NCI-H82 treated with DMSO at 0.1 percent for 48 hours (cell line): ENCODE data around the gene TRIM14.
"Not testable (repeated sequence)": the region's sequence is repeated elsewhere in the genome, so short reads cannot be mapped to it uniquely, and the experiment has no call there.

ENCODE experiments used
- DNase-seq: peaks from one replicate; lab custom pipeline; 2025; ENCODE audit not compliant: unreplicated experiment; lab: John Stamatoyannopoulos, UW

The TRIM14 gene

DNA sequence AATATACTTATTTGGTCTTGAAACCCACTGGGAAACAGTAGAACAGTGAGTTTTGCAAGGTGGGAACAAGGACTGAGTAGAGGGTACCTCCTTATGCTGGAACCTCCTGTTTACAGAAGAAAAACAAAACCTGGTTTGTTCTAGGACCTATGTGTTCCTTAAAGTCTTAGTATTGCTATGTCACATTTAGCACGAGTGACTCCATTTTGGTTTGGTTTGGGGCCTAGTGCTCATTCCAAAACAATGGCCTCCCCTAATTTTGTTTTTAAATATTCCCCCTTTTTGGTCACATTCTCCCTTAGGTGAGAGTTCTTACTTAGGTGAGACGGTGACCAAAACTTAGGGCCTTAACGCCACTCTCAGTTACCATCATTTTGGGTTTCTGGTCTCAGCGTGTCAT lies 68.7 kb downstream of the TRIM14 start:
- no peak for DNase-seq

DNA sequence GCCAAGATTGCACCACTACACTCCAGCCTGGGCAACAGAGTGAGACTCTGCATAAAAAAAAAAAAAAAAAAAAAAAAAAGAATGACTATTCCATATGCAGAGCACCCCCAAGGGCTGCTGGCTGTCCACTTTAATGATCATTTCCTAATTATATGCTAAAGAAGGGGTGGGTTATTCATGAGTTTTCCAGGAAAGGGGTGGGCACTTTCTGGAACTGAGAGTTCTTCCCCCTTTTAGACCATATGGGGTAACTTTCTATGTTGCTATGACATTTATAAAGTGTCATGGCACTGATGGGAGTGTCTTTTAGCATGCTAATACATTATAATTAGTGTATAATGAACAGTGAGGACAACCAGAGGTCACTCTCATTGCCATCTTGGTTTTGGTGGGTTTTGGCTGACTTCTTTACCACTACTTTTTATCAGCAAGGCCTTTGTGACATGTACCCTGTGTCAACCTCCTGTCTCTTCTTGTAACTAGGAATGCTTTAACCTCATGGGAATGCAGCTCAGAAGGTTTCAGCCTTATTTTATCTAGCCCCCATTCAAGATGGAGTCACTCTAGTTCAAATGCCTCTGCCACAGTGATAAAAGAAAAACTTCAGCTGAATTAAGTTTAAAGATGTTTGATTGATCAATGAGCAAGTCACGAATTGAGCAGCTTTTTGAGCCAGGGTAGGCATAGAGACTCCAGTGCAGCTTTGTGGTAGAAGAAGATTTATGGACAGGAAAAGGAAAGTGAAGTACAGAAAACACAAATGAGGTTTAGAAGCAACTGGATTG lies 69.5 kb downstream of the TRIM14 start:
- DNase-seq = no peak

DNA sequence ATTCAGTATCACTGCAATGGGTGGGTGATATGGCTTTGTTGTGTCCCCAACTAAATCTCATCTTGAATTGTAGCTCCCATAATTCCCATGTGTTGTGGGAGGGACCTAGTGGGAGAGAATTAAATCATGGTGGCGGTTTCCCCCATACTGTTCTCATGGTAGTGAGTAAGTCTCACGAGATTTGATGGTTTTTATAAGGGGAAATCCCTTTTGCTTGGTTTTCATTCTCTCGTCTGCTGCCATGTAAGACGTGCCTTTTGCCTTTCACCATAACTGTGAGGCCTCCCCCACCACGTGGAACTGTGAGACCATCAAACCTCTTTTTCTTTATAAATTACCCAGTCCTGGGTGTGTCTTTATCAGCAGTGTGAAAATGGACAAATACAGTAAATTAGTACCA lies 72.0 kb downstream of the TRIM14 start:
- DNase-seq = no peak

DNA sequence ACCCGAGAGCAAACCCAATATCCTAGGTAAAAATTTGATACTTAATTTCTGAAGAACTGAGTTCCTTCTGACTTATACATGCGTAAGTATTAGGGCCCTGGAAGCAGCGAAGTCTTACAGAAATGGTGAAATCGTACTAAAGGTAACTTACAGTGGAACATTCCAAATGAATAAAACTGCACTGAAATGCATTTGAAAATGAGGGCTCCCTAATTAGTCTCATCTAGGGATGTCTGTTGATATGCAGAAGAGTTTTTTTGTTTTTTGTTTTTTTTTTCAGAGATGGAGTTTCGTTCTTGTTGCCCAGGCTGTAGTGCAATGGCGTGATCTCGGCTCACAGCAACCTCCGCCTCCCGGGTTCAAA lies 72.9 kb downstream of the TRIM14 start:
- DNase-seq = no peak

DNA sequence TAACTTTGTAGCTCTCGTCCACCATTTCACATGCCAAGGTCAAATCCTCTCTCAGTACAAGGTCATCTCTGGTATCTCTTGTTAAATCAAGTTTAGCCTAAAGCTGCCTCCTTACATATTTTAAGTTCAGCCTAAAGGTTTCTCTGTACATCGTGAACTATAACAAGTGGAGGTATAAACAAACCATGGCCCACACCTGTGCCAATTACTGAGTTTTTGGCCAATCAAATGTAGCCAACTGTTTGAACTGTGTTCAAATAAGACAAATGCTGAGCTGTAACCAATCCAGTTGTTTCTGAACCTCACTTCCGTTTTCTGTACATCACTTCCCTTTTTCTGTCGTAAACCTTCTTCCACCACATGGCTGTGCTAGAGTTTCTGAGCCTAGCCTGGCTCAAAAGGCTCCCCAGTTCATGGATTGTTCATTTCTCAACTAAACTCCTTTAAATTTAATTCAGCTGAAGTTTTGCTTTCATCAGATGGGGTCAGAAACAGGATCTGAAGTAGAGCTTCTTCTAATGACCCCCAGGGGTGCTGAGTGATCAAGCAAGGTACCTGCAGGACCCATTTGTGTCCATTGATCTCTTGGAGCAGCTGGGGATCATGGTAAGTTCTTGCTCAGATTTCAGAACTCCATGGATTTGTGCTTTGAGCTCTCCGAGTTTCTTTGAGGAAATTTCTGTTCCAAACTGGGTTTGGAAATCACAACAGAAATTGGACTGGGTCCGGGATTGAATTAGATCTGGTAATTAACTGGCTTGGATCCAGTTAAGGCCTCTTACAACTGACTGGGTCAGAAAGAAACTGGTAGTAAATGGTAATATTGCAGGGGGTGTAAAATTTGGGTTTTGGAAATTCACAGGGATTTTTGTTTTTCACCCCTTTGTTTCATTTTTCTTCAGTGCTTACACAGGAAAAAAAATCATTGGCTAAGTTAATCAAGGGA lies 73.5 kb downstream of the TRIM14 start:
- no peak for DNase-seq

DNA sequence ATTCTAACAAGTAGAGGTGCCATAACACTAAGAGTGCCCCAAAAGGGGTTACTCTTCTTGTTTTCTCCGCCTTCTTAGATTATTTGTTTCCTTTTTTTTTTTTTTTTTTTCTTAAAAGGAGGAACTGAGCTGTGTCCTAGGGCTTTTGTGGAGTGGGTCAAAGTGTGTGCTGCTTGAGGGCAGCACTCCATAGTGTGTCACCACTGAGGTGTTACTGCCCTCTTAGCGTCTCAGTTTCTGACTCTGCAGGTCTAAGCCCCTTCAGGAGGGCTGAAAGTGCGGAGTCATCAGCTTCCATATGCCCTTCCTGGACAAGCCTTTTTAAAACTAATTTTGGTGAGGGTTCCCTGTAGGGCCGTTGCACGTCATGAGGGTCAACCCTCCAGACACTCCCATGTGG lies 75.1 kb downstream of the TRIM14 start:
- DNase-seq = no peak

DNA sequence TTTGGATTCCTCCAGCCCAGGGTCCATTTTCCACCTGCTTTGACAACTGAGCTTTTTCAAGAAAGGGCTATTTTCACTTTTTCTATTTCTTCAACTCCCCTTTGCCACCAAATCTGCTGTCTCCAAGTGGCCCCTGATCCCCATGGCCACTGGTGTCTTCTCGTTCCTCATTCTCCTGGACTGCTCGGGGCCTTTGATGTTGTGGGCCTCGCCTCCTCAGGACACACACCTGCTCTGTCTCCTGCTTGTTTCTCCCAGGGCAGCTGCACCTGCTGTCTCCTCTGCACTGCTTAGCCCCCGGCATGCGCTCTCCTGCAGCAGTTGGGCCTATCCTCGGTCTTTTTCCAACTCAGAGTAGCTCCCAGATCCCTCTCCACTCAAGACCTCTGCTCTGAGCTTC lies 78.8 kb downstream of the TRIM14 start:
- DNase-seq = no peak

DNA sequence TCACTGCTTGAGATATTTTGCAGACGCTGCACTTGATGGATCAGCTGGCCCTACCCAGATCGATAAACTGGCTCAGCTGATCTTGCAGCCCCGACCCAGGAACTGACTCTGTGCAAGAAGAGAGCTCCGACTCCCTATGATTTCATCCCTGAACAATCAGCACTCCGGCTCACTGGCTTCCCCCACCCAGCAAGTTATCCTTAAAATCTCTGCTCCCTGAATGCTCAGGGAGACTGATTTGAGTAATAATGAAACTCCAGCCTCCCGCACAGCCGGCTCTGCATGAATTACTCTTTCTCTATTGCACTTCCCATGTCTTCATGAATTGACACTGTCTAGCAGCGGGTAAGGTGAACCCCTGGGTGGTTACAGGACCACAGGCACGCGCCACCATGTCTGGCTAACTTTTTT lies 79.4 kb downstream of the TRIM14 start:
- no peak for DNase-seq

DNA sequence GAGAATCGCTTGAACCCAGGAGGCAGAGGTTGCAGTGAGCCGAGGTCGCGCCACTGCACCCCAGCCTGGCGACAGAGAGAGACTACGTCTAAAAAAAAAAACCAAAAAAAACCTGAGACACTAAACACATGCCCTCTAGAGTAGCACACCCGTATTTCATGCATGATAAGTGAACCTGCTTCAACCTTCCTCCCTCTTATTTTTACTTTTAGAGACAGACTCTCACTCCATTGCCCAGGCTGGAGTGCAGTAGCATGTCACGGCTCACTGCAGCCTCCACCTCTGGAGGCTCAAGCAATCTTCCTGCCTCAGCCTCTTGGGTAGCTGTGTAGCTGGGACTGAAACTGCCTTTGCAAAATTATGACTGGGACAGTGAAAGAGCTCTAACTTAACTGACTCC lies 80.1 kb downstream of the TRIM14 start:
- DNase-seq = no peak

DNA sequence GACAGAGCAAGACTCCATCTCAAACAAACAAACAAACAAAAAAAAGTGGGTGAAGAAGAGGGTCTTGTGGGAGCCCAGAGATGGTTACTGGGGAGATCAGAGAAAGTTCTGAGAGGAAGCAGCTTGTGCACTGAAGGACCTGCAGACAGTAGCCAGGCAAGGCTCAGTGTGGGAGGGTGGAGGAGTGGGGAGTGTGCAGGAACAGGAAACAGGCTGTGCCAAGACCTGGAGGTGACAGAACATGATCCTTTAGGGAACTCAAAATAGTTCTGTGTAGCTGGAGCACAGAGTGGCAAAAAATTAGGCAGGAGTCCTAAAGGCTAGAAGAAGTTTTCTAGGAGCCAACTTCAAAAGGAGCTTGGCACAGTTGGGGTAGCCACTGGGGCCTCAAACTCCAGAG lies 81.7 kb downstream of the TRIM14 start:
- no peak for DNase-seq

DNA sequence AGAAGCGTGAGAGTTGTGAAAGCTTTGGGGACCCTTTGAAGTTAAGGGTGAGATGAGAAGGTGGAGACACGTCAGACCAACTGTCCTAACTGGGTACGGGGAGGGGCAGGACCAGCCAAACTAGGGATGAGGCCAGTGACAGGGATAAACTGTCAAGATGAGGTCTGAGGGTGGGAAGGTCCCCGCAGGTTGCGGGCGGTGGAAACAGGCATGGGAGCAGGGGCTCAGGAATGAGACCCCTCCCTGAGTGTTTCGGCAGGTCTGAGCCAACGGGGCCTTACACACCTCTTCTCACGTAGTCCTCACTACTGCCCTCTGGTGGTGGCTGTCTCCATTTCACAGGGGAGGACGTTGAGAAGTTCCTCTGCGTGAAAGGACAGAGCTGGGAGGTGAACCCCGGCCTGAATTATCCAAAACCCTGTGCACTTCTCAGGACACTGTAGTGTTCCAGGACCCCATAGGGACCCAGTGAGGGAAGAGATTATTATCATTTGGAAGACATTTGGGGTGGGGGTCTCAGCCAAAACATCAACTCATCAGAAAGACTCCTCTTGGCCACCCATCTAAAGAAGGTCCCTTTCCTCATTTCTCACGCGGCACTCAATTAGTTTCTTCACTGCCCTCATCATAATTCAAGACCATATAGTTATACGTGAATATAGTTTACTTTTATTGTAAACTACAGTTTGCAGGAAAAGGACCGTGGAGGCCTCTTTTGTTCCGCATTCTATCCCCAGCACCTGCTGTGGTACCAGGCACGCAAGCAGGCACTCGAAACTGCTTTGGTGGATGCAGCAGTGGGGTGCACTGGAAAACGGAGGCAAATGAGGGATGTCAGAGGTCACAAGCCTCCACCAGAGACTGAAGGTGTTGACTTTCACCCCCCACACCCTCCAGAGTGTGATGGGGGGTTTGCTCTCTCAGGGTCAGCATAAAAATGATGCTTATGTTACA lies 84.2 kb downstream of the TRIM14 start:
- peak; percentile 47 for DNase-seq

DNA sequence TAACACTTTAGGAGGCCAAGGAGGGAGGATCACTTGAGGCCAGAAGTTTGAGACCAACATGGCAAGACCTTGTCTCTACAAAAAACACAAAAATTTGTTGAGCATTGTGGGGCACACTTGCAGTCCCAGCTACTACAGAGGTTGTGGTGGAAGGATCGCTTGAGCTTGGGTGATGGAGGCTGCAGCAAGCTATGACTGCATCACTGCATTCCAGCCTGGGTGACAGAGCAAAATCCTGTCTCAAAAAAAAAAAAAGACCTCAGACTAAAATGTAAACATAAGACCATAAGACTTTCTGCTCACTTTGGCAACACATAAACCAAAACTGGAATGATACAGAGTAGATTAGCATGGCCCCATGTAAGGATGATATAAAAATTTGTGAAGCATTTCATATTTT lies 87.1 kb downstream of the TRIM14 start:
- no peak for DNase-seq

DNA sequence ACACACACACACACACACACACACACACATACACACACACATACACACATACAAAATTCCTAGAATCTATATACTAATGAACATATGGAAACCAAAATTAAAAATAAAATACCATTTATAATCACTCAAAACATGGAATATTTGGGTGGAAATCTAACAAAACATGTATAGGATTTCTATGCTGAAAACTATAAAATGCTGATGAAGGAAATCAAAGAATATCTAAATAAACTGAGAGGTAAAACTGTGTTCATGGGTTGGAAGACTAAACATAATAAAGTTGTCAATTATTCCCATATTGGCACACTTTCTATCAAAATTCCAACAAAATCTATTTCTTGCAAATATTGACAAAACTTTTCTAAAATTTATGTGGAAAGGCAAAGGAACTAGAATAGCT lies 87.9 kb downstream of the TRIM14 start:
- no peak for DNase-seq

DNA sequence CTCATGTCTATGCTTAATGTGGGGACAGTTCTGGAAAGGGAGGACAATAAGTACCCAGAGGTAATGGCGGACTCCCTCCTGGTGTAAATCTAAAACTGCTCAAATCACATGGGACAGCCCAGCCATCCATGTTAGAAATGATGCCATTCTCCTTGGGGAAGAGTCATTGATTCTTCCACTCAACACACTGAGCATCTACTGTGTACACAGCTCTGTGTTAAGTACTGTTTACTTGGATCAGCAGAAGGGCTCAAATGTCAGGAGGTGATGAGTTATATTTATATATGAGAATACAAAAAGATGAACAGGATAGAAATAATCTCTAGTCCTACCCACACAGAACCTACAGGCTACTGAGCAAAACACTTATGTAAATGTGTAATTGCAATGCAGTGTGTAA lies 94.3 kb downstream of the TRIM14 start:
- no peak for DNase-seq

DNA sequence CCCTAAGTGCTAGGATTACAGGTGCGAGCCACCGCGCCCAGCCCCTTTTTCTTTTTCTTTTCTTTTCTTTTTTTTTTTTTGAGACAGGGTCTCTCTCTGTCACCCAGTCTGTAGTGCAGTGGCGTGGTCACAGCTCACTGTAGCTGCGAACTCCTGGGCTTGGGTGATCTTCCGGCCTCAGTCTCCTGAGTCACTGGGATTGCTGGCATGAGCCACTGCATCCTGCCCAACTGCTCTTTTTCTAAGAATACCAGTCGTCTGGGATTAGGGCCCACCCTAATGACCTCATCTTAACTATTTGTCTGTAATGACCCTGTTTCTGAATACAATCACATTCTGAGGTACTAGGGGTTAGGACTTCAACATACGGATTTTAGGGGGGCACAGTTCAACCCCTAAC lies 96.6 kb downstream of the TRIM14 start:
- no peak for DNase-seq

DNA sequence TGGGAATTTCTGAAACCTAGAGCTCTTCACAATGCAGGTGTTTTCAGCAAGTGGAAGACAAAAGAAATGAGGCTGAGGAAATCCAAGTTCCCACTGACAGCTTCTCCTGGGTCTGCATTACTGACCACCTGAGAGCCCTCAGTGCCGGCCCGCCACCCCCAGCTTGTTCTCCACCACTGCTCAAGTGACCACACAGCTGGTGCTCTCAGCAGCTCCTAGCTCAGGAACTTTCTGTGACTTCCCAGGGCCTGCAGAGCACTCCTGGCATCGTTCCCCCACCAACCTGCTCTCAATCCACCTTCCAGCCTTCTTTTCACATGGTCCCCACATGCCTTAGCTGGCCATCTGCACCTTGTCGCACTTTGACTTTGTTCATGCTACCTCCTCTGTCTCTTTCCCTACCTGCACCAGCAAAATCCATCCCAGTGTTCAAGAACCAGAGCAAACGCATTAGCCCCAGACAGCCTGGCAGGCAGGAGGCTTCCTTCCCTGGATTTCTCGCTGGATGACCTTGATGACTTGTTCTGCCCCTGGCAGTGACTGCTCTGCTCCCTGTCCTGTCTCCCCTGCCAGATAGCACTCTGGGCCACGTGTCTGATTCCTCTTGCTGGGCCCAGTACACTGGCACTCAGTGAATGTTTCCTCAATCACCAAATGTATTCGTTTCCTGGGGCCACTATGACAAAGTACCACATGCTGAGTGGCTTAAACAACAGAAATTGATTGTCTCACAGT lies 97.5 kb downstream of the TRIM14 start:
- DNase-seq = no peak

DNA sequence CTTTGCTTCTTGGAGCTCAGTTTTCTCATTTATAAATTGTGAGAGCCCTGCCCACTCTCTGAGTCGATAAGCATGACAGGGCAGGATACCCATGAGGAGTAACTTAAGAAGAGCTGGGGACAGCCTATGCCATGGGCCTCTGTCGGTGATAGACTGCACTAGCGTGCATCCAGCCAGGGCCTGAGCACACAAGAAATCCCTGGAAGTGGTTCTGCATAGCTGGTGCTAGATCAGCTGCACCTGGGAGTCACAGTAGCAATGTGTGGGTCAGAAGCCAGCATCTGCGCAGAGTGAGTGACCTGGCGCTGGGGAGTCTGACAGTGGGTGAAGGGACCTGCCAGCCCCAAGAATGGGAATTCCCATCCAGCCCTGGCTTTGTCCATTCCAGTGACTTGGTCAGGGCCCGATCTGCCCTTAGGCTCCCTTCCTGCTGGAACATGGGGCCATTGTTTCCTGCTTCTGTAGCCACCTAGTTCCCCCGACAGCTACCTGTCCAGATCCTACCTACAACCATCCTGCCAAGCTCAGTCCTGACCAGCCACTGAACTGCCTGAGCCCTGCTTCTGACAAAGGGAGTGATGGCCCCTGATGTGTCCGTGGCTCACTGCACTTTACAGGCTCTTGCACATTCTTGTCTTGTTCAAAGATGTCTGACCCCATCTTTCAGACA lies 98.4 kb downstream of the TRIM14 start:
- no peak for DNase-seq

DNA sequence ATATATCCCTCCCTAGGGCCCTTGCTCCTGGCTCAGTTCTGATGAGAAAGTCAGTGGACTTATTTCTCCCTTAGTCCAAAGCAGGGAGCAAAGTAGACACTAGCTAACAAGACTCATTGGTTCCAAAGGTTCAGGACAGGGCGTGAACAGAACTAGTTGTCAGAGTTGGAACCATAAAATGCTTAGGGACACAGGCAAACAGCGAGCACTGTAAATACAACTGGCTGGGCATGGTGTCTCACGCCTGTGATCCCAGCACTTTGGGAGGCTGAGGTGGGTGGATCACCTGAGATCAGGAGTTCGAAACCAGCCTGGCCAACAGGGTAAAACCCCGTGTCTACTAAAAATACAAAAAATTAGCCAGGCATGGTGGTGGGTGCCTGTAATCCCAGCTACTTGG lies 99.2 kb downstream of the TRIM14 start:
- not testable (repeated sequence) for DNase-seq
